ENCODE results near the gene CBX2.

The CBX2 gene

DNA sequence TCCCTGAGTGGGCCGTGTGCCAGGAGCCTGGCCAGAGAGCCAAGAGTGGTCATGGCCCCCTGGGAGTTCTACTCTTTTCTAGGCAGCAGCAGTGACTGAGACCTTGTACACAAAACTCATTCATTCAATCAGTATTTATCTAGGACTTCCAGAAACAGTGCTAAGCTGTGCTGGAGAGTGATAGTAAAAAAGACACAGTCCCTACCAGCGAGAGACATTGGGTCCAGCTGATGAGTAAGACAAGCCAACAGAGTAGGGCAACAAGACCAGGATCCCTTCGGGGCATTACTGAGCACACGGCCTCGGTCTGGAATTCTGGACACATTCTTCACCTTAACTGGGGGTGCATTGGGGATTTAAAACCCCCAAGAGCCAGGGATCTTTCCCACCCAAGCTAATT is 41.1 kb downstream of the CBX2 start:
- no peak for TF ChIP-seq CTCF (IDR thresholded peaks at IDR 0.05; ENCODE audit: low read length)
- no peak for TF ChIP-seq EZH2 (IDR thresholded peaks at IDR 0.05; ENCODE audit: borderline replicate concordance, low read length)
- Histone ChIP-seq H3K4me3 (ENCODE audit: low read depth, low read length, poor library complexity, severe bottlenecking) (no peak overlapping the region), H3K4me2 (ENCODE audit: low read length) (no peak overlapping the region), H3K36me3 (ENCODE audit: insufficient read depth, low read length) (no peaks in the 10 kb centered on the region), H3F3A (ENCODE audit: insufficient read depth, low read length) (no peaks in the 10 kb centered on the region), H3K79me2 (ENCODE audit: insufficient read depth, low read length) (no peaks in the 10 kb centered on the region), H3K4me1 (ENCODE audit: insufficient read depth, low read length, severe bottlenecking) (peaks cover 18% of the 10 kb centered on the region), H3K9ac (ENCODE audit: low read length) (no peak overlapping the region), H4K20me1 (ENCODE audit: insufficient read depth, low read length) (no peaks in the 10 kb centered on the region), H3K9me3 (ENCODE audit: low read length) (no peaks in the 10 kb centered on the region), H3K27me3 (ENCODE audit: insufficient read depth, low read length) (no peaks in the 10 kb centered on the region; the same call in 1 of the 2 replicates), H2AFZ (ENCODE audit: low read length) (no peak overlapping the region), H3K9me2 (ENCODE audit: low read depth, low read length) (no peaks in the 10 kb centered on the region), H3K27ac (ENCODE audit: low read depth, low read length, poor library complexity, severe bottlenecking) (no peak overlapping the region)

DNA sequence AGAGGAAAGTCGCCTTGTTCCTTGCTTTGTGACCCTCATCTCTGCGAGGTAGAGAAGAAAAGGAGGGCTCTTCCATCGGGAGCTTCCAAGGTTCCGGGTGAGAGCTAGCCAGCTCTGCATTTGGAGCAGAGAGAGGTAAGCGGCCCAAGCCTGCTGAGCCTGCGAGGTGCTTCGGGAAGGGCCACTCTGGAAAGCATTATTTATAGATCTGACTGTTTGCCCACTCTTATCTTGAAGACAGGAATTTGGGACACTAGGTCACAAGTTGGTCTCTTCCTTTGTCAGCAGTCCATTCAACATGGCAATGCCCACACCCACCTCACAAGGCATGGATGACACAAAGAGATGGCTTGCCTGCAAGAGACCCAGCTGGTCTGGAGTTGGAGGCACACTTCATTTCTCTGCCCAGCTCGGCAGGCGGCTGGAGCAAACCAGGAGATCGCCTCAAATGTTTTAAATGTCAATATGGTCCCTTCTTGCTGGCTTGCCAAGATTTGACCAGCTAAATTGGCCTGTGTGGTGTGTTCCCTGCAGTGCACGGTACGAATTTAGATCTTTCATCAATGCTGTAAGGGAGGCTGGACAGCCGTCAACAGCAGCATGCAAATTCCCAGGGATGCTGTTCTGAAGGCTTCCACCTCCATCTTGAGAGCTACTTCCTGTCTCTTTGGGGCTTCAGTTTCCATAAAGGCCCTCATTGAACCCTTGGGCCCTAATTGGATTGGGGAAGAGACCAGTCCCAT is 41.8 kb downstream of the CBX2 start:
- peaks cover 12% of the 10 kb centered on the region for H3K4me1 ChIP-seq (ENCODE audit: insufficient read depth, low read length, severe bottlenecking)
- no peaks in the 10 kb centered on the region for H4K20me1 ChIP-seq (ENCODE audit: insufficient read depth, low read length)
- peaks cover 3% of the 10 kb centered on the region; the same call in 1 of the 2 replicates for H3K27me3 ChIP-seq (ENCODE audit: insufficient read depth, low read length)
- no peaks in the 10 kb centered on the region for H3F3A ChIP-seq (ENCODE audit: insufficient read depth, low read length)
- H3K27ac ChIP-seq (ENCODE audit: low read depth, low read length, poor library complexity, severe bottlenecking): no peak overlapping the region
- no peak overlapping the region for H3K9ac ChIP-seq (ENCODE audit: low read length)
- no peak for TF ChIP-seq EZH2 (IDR thresholded peaks at IDR 0.05; ENCODE audit: borderline replicate concordance, low read length)
- no peak for TF ChIP-seq CTCF (IDR thresholded peaks at IDR 0.05; ENCODE audit: low read length)
- H3K36me3 ChIP-seq (ENCODE audit: insufficient read depth, low read length): no peaks in the 10 kb centered on the region
- no peak overlapping the region for H2AFZ ChIP-seq (ENCODE audit: low read length)
- no peak overlapping the region for H3K4me2 ChIP-seq (ENCODE audit: low read length)
- no peaks in the 10 kb centered on the region for H3K9me3 ChIP-seq (ENCODE audit: low read length)
- H3K9me2 ChIP-seq (ENCODE audit: low read depth, low read length): no peaks in the 10 kb centered on the region
- no peak overlapping the region for H3K4me3 ChIP-seq (ENCODE audit: low read depth, low read length, poor library complexity, severe bottlenecking)
- H3K79me2 ChIP-seq (ENCODE audit: insufficient read depth, low read length): no peaks in the 10 kb centered on the region

- Histone ChIP-seq H3K27ac (ENCODE audit: low read depth, low read length, poor library complexity, severe bottlenecking) (no peak overlapping the region), H3K27me3 (ENCODE audit: insufficient read depth, low read length) (peaks cover 5% of the 10 kb centered on the region; the same call in 1 of the 2 replicates), H4K20me1 (ENCODE audit: insufficient read depth, low read length) (no peaks in the 10 kb centered on the region), H2AFZ (ENCODE audit: low read length) (no peak overlapping the region), H3K9ac (ENCODE audit: low read length) (no peak overlapping the region), H3K4me1 (ENCODE audit: insufficient read depth, low read length, severe bottlenecking) (peaks cover 11% of the 10 kb centered on the region), H3K79me2 (ENCODE audit: insufficient read depth, low read length) (no peaks in the 10 kb centered on the region), H3F3A (ENCODE audit: insufficient read depth, low read length) (no peaks in the 10 kb centered on the region), H3K9me3 (ENCODE audit: low read length) (no peaks in the 10 kb centered on the region), H3K4me2 (ENCODE audit: low read length) (no peak overlapping the region), H3K9me2 (ENCODE audit: low read depth, low read length) (no peaks in the 10 kb centered on the region), H3K36me3 (ENCODE audit: insufficient read depth, low read length) (no peaks in the 10 kb centered on the region), H3K4me3 (ENCODE audit: low read depth, low read length, poor library complexity, severe bottlenecking) (no peak overlapping the region)
- TF ChIP-seq CTCF (IDR thresholded peaks at IDR 0.05; ENCODE audit: low read length): no peak
Observed at GRCh38 chr17:79820959-79821330, 43.0 kb downstream of the CBX2 start.
